Cardiac muscle cell (in vitro differentiated cells and primary cell): ENCODE results near the gene XYLT1. TPM values are rescaled to one million over a fixed set of nuclear protein-coding genes. Genes with fewer than 3 reads are reported as not detected.

Experiments used
- DNase-seq, 2 donors: peaks; one replicate each; pipeline versions ENCODE4 v3.0.0 to v3.0.0-alpha.2; 2010 to 2017; ENCODE audit warnings: low read depth in 1 of 2, low spot score in 1 of 2
- H3K27ac ChIP-seq: fragments of 200-600 bp; sonication (generic); 2 replicates; pipeline ENCODE4 v1.5.1; 2016
- H3K27me3 ChIP-seq: fragments of 200-600 bp; sonication (generic); 2 replicates; pipeline ENCODE4 v1.6.0; 2016; ENCODE audit warnings: control low read depth
- H3K36me3 ChIP-seq: fragments of 200-600 bp; sonication (generic); 2 replicates; pipeline ENCODE4 v1.5.1; 2016; ENCODE audit warnings: control low read depth
- H3K4me1 ChIP-seq: fragments of 200-600 bp; sonication (generic); 2 replicates; pipeline ENCODE4 v1.8.1; 2017; ENCODE audit warnings: low read depth, mild to moderate bottlenecking, mixed run types
- H3K4me3 ChIP-seq: fragments of 200-600 bp; sonication (generic); 2 replicates; pipeline ENCODE4 v1.5.1; 2016; ENCODE audit warnings: mild to moderate bottlenecking
- H3K9me3 ChIP-seq: fragments of 200-600 bp; sonication (generic); 2 replicates; pipeline ENCODE4 v1.5.1; 2017; ENCODE audit warnings: low read depth, mild to moderate bottlenecking, control low read depth
- CTCF ChIP-seq: IDR thresholded peaks from 2 replicates; pipeline ENCODE4 v1.5.1; 2012; ENCODE audit warnings: low read depth, mild to moderate bottlenecking, low read length
- polyA plus RNA-seq: library from polyadenylated mRNA; unstranded; fragments of >200 nt; fragmentation: Nextera tagmentation; extraction: Ambion mirVana; gene quantifications from 2 replicates; pipeline ENCODE4 v1.2.1, GENCODE V29; 2016
- total RNA-seq: library from RNA; depleted of rRNA; stranded (reverse); fragments of >200 nt; gene quantifications from 2 replicates; pipeline ENCODE4 v1.2.3, GENCODE V29; 2016

The XYLT1 gene
- total and polyA plus RNA-seq, 2 experiments from 2014 or later = 3.1 to 7.2 TPM

GRCh38 chr16:17407321-17407720, 63.4 kb downstream of the XYLT1 start:
- no peak overlapping the region for H3K4me3 ChIP-seq
- peaks cover 4% of the 10 kb centered on the region for H3K4me1 ChIP-seq
- no peak for TF ChIP-seq CTCF
- no peak overlapping the region for H3K27ac ChIP-seq
- no peak for DNase-seq
- H3K27me3 ChIP-seq = no peaks in the 10 kb centered on the region
- no peaks in the 10 kb centered on the region for H3K9me3 ChIP-seq
- H3K36me3 ChIP-seq = no peaks in the 10 kb centered on the region

- Histone ChIP-seq H3K4me3 (no peak overlapping the region), H3K36me3 (no peaks in the 10 kb centered on the region), H3K9me3 (no peaks in the 10 kb centered on the region), H3K4me1 (peaks cover 4% of the 10 kb centered on the region), H3K27ac (peak overlapping the region; percentile 82), H3K27me3 (no peaks in the 10 kb centered on the region)
- DNase-seq = peak in 1 of 2 donors; percentile 85
- no peak for TF ChIP-seq CTCF
Observed at GRCh38 chr16:17404941-17405689, 65.6 kb downstream of the XYLT1 start.

- Histone ChIP-seq H3K4me3 (no peak overlapping the region), H3K9me3 (no peaks in the 10 kb centered on the region), H3K27ac (peak overlapping the region; percentile 23), H3K36me3 (no peaks in the 10 kb centered on the region), H3K4me1 (peaks cover 4% of the 10 kb centered on the region), H3K27me3 (no peaks in the 10 kb centered on the region)
- TF ChIP-seq CTCF = no peak
- DNase-seq = no peak
Observed at GRCh38 chr16:17403859-17404545, 66.8 kb downstream of the XYLT1 start.

- H3K4me1 ChIP-seq = peaks cover 10% of the 10 kb centered on the region
- no peak for TF ChIP-seq CTCF
- H3K36me3 ChIP-seq = no peaks in the 10 kb centered on the region
- no peak for DNase-seq
- no peaks in the 10 kb centered on the region for H3K27me3 ChIP-seq
- H3K4me3 ChIP-seq = no peak overlapping the region
- no peaks in the 10 kb centered on the region for H3K9me3 ChIP-seq
- H3K27ac ChIP-seq = peak overlapping the region; percentile 23
Observed at GRCh38 chr16:17403156-17403809, 67.5 kb downstream of the XYLT1 start.

GRCh38 chr16:17397499-17397891, 73.3 kb downstream of the XYLT1 start:
- H3K27ac ChIP-seq = peak overlapping the region; percentile 87
- DNase-seq = peak; percentile 66 to 69
- no peak overlapping the region for H3K4me3 ChIP-seq
- no peaks in the 10 kb centered on the region for H3K9me3 ChIP-seq
- no peaks in the 10 kb centered on the region for H3K36me3 ChIP-seq
- no peaks in the 10 kb centered on the region for H3K27me3 ChIP-seq
- no peak for TF ChIP-seq CTCF
- H3K4me1 ChIP-seq = peaks cover 40% of the 10 kb centered on the region
